Left ventricle myocardium inferior (tissue), 1 donor: Measurements from ENCODE around the gene SORT1. TPM values are rescaled to one million over a fixed set of nuclear protein-coding genes. Genes with fewer than 3 reads are reported as not detected.

Experiments used
- DNase-seq: peaks from one replicate; pipeline ENCODE4 v3.0.0-alpha.2; 2020
- H3K27ac ChIP-seq: fragments of 200-600 bp; replicated peaks from 2 replicates; pipeline ENCODE4 v1.8.0; 2021
- H3K27me3 ChIP-seq: fragments of 200-600 bp; 2 replicates; pipeline ENCODE4 v1.8.0; 2021; ENCODE audit warnings: low read depth
- H3K36me3 ChIP-seq: fragments of 200-600 bp; 2 replicates; pipeline ENCODE4 v1.8.0; 2021
- H3K4me1 ChIP-seq: fragments of 200-600 bp; 2 replicates; pipeline ENCODE4 v1.8.0; 2021
- H3K4me3 ChIP-seq: fragments of 200-600 bp; 2 replicates; pipeline ENCODE4 v1.8.0; 2021; ENCODE audit warnings: mild to moderate bottlenecking, moderate library complexity
- H3K9me3 ChIP-seq: fragments of 200-600 bp; replicated peaks from 2 replicates; pipeline ENCODE4 v1.8.0; 2021
- CTCF ChIP-seq: fragments of 200-600 bp; IDR thresholded peaks from 2 replicates; pipeline ENCODE4 v1.8.0; 2021; ENCODE audit warnings: antibody characterized with exemption, mild to moderate bottlenecking, borderline replicate concordance
- intact Hi-C: fragments of 100-400 bp; cut with micrococcal nuclease; formaldehyde crosslinking; loops from one replicate; pipeline ENCODE4 v1.11.0; 2022
- total RNA-seq: library from RNA; stranded (reverse); fragmentation: NEBNext Ultra II Directional; extraction: Animal tissue kit (Norgen Biotek cat#: 25700); gene quantifications from one replicate; pipeline ENCODE4 v1.2.1, GENCODE V29; 2021
- donor health status: DM: no; HTN: yes; CAD: no; lungs with severe emphysema.

The SORT1 gene
- total RNA-seq, 1 donor from 2014 or later, result 146 TPM

- DNase-seq, result peak; percentile 29
- no peak for TF ChIP-seq CTCF
- Histone ChIP-seq H3K27me3 (no peaks in the 10 kb centered on the region), H3K4me1 (peaks cover 7% of the 10 kb centered on the region), H3K36me3 (no peaks in the 10 kb centered on the region), H3K9me3 (no peaks in the 10 kb centered on the region), H3K4me3 (no peak overlapping the region), H3K27ac (no peak overlapping the region)
- intact Hi-C loops, result loop anchor here (10.0 kb wide), 1 partner anchor 240 kb away; no protein-coding TSS in a partner anchor
These were observed 122.9 kb downstream of the SORT1 start for GRCh38 chr1:109274533-109275476.

GRCh38 chr1:109273570-109274288 lies 124.0 kb downstream of the SORT1 start:
- peak; percentile 10 for DNase-seq
- Histone ChIP-seq H3K27ac (no peak overlapping the region), H3K4me1 (peaks cover 7% of the 10 kb centered on the region), H3K4me3 (no peak overlapping the region), H3K36me3 (no peaks in the 10 kb centered on the region), H3K27me3 (no peaks in the 10 kb centered on the region), H3K9me3 (no peaks in the 10 kb centered on the region)
- intact Hi-C loops, result loop anchor here (10.0 kb wide), 1 partner anchor 241 kb away; no protein-coding TSS in a partner anchor
- TF ChIP-seq CTCF, result no peak

- Histone ChIP-seq H3K27me3 (no peaks in the 10 kb centered on the region), H3K9me3 (no peaks in the 10 kb centered on the region), H3K36me3 (no peaks in the 10 kb centered on the region), H3K27ac (peak overlapping the region; percentile 8), H3K4me1 (peaks cover 7% of the 10 kb centered on the region), H3K4me3 (no peak overlapping the region)
- intact Hi-C loops, result loop anchor here (10.0 kb wide), 1 partner anchor 242 kb away; no protein-coding TSS in a partner anchor
- DNase-seq, result peak; percentile 12
- no peak for TF ChIP-seq CTCF
These were observed 124.7 kb downstream of the SORT1 start for GRCh38 chr1:109272831-109273547.

- H3K27ac ChIP-seq, result no peak overlapping the region
- H3K9me3 ChIP-seq, result no peaks in the 10 kb centered on the region
- H3K4me1 ChIP-seq, result peaks cover 2% of the 10 kb centered on the region
- no peaks in the 10 kb centered on the region for H3K36me3 ChIP-seq
- DNase-seq, result peak; percentile 41
- intact Hi-C loops, result loop anchor here (10.0 kb wide), 1 partner anchor 243 kb away; no protein-coding TSS in a partner anchor
- no peak for TF ChIP-seq CTCF
- no peak overlapping the region for H3K4me3 ChIP-seq
- H3K27me3 ChIP-seq, result no peaks in the 10 kb centered on the region
These were observed 125.5 kb downstream of the SORT1 start for GRCh38 chr1:109272021-109272799.
